ENCODE data around the gene AP1S3.
"Not testable (repeated sequence)": the region's sequence is repeated elsewhere in the genome, so short reads cannot be mapped to it uniquely, and the experiment has no call there.

The AP1S3 gene

GRCh38 chr2:223837287-223838061, at the start of gene AP1S3:
Gene AP1S3 (minus strand): TSS chr2:223837582. CDS start chr2:223837450, 132 bp downstream.
- H3K36me3 ChIP-seq (ENCODE audit: control insufficient read depth, insufficient read depth, low read length, severe bottlenecking), result no peaks in the 10 kb centered on the region
- H3K27me3 ChIP-seq (replicated peaks; ENCODE audit: control insufficient read depth, insufficient read depth, low read length), result no peaks in the 10 kb centered on the region
- H3K4me1 ChIP-seq (ENCODE audit: control insufficient read depth, insufficient read depth, low read length), result peaks cover 6% of the 10 kb centered on the region
- H3K9ac ChIP-seq (ENCODE audit: low read length), result peak within 1 kb of the TSS; percentile 49
- peak within 1 kb of the TSS; percentile 80 for H3K4me3 ChIP-seq (ENCODE audit: low read length)
- no peaks in the 10 kb centered on the region for H3K9me3 ChIP-seq (ENCODE audit: control insufficient read depth, low read length)
- peak; percentile 65 for DNase-seq (ENCODE audit: low read depth)

- Histone ChIP-seq H3K4me1 (ENCODE audit: control insufficient read depth, insufficient read depth, low read length) (peaks cover 22% of the 10 kb centered on the region), H3K9ac (ENCODE audit: low read length) (no peak overlapping the region), H3K9me3 (ENCODE audit: control insufficient read depth, low read length) (no peaks in the 10 kb centered on the region), H3K36me3 (ENCODE audit: control insufficient read depth, insufficient read depth, low read length, severe bottlenecking) (peaks cover 54% of the 10 kb centered on the region), H3K27me3 (replicated peaks; ENCODE audit: control insufficient read depth, insufficient read depth, low read length) (no peaks in the 10 kb centered on the region), H3K4me3 (ENCODE audit: low read length) (no peak overlapping the region)
- peak; percentile 61 for DNase-seq (ENCODE audit: low read depth)
Measured at GRCh38 chr2:223887127-223887526, 49.7 kb upstream of the AP1S3 start.

GRCh38 chr2:223886726-223887125, 49.3 kb upstream of the AP1S3 start:
- no peak for DNase-seq (ENCODE audit: low read depth)
- peaks cover 22% of the 10 kb centered on the region for H3K4me1 ChIP-seq (ENCODE audit: control insufficient read depth, insufficient read depth, low read length)
- H3K4me3 ChIP-seq (ENCODE audit: low read length), result no peak overlapping the region
- H3K9ac ChIP-seq (ENCODE audit: low read length), result no peak overlapping the region
- H3K36me3 ChIP-seq (ENCODE audit: control insufficient read depth, insufficient read depth, low read length, severe bottlenecking), result peaks cover 57% of the 10 kb centered on the region
- H3K9me3 ChIP-seq (ENCODE audit: control insufficient read depth, low read length), result no peaks in the 10 kb centered on the region
- no peaks in the 10 kb centered on the region for H3K27me3 ChIP-seq (replicated peaks; ENCODE audit: control insufficient read depth, insufficient read depth, low read length)

- no peak overlapping the region for H3K4me3 ChIP-seq (ENCODE audit: low read length)
- no peak overlapping the region for H3K9ac ChIP-seq (ENCODE audit: low read length)
- H3K27me3 ChIP-seq (replicated peaks; ENCODE audit: control insufficient read depth, insufficient read depth, low read length), result no peaks in the 10 kb centered on the region
- H3K36me3 ChIP-seq (ENCODE audit: control insufficient read depth, insufficient read depth, low read length, severe bottlenecking), result peaks cover 58% of the 10 kb centered on the region
- H3K9me3 ChIP-seq (ENCODE audit: control insufficient read depth, low read length), result no peaks in the 10 kb centered on the region
- peaks cover 22% of the 10 kb centered on the region for H3K4me1 ChIP-seq (ENCODE audit: control insufficient read depth, insufficient read depth, low read length)
- DNase-seq (ENCODE audit: low read depth), result no peak
Measured at GRCh38 chr2:223884399-223884798, 47.0 kb upstream of the AP1S3 start.

GRCh38 chr2:223882715-223883114, 45.3 kb upstream of the AP1S3 start:
- Histone ChIP-seq H3K4me3 (ENCODE audit: low read length) (no peak overlapping the region), H3K9me3 (ENCODE audit: control insufficient read depth, low read length) (no peaks in the 10 kb centered on the region), H3K9ac (ENCODE audit: low read length) (no peak overlapping the region), H3K27me3 (replicated peaks; ENCODE audit: control insufficient read depth, insufficient read depth, low read length) (no peaks in the 10 kb centered on the region), H3K36me3 (ENCODE audit: control insufficient read depth, insufficient read depth, low read length, severe bottlenecking) (peaks cover 67% of the 10 kb centered on the region), H3K4me1 (ENCODE audit: control insufficient read depth, insufficient read depth, low read length) (peaks cover 26% of the 10 kb centered on the region)
- no peak for DNase-seq (ENCODE audit: low read depth)

- no peak overlapping the region for H3K4me3 ChIP-seq (ENCODE audit: low read length)
- DNase-seq (ENCODE audit: low read depth), result no peak
- no peak overlapping the region for H3K9ac ChIP-seq (ENCODE audit: low read length)
- peaks cover 74% of the 10 kb centered on the region for H3K36me3 ChIP-seq (ENCODE audit: control insufficient read depth, insufficient read depth, low read length, severe bottlenecking)
- peaks cover 19% of the 10 kb centered on the region for H3K4me1 ChIP-seq (ENCODE audit: control insufficient read depth, insufficient read depth, low read length)
- H3K9me3 ChIP-seq (ENCODE audit: control insufficient read depth, low read length), result no peaks in the 10 kb centered on the region
- H3K27me3 ChIP-seq (replicated peaks; ENCODE audit: control insufficient read depth, insufficient read depth, low read length), result no peaks in the 10 kb centered on the region
Measured at GRCh38 chr2:223880796-223881195, 43.4 kb upstream of the AP1S3 start.

- DNase-seq (ENCODE audit: low read depth), result no peak
- H3K4me3 ChIP-seq (ENCODE audit: low read length), result no peak overlapping the region
- no peaks in the 10 kb centered on the region for H3K9me3 ChIP-seq (ENCODE audit: control insufficient read depth, low read length)
- peaks cover 82% of the 10 kb centered on the region for H3K36me3 ChIP-seq (ENCODE audit: control insufficient read depth, insufficient read depth, low read length, severe bottlenecking)
- H3K27me3 ChIP-seq (replicated peaks; ENCODE audit: control insufficient read depth, insufficient read depth, low read length), result no peaks in the 10 kb centered on the region
- no peak overlapping the region for H3K9ac ChIP-seq (ENCODE audit: low read length)
- H3K4me1 ChIP-seq (ENCODE audit: control insufficient read depth, insufficient read depth, low read length), result peaks cover 10% of the 10 kb centered on the region
Measured at GRCh38 chr2:223877721-223878410, 40.5 kb upstream of the AP1S3 start.

GRCh38 chr2:223873672-223874071, 36.3 kb upstream of the AP1S3 start:
- Histone ChIP-seq H3K4me1 (ENCODE audit: control insufficient read depth, insufficient read depth, low read length) (peaks cover 23% of the 10 kb centered on the region), H3K9ac (ENCODE audit: low read length) (no peak overlapping the region), H3K4me3 (ENCODE audit: low read length) (no peak overlapping the region), H3K36me3 (ENCODE audit: control insufficient read depth, insufficient read depth, low read length, severe bottlenecking) (peaks cover 60% of the 10 kb centered on the region), H3K9me3 (ENCODE audit: control insufficient read depth, low read length) (no peaks in the 10 kb centered on the region), H3K27me3 (replicated peaks; ENCODE audit: control insufficient read depth, insufficient read depth, low read length) (no peaks in the 10 kb centered on the region)
- DNase-seq (ENCODE audit: low read depth), result no peak

- Histone ChIP-seq H3K36me3 (ENCODE audit: control insufficient read depth, insufficient read depth, low read length, severe bottlenecking) (peaks cover 51% of the 10 kb centered on the region), H3K4me1 (ENCODE audit: control insufficient read depth, insufficient read depth, low read length) (peaks cover 16% of the 10 kb centered on the region)
- DNase-seq (ENCODE audit: low read depth); H3K9ac ChIP-seq (ENCODE audit: low read length); H3K27me3 ChIP-seq (replicated peaks; ENCODE audit: control insufficient read depth, insufficient read depth, low read length); H3K9me3 ChIP-seq (ENCODE audit: control insufficient read depth, low read length); H3K4me3 ChIP-seq (ENCODE audit: low read length): not testable (repeated sequence)
Measured at GRCh38 chr2:223872772-223873171, 35.4 kb upstream of the AP1S3 start.

GRCh38 chr2:223871661-223872060, 34.3 kb upstream of the AP1S3 start:
- H3K9me3 ChIP-seq (ENCODE audit: control insufficient read depth, low read length); DNase-seq (ENCODE audit: low read depth); H3K4me3 ChIP-seq (ENCODE audit: low read length); H3K27me3 ChIP-seq (replicated peaks; ENCODE audit: control insufficient read depth, insufficient read depth, low read length): not testable (repeated sequence)
- peaks cover 13% of the 10 kb centered on the region for H3K4me1 ChIP-seq (ENCODE audit: control insufficient read depth, insufficient read depth, low read length)
- H3K36me3 ChIP-seq (ENCODE audit: control insufficient read depth, insufficient read depth, low read length, severe bottlenecking), result peaks cover 40% of the 10 kb centered on the region
- peak overlapping the region; percentile 29 for H3K9ac ChIP-seq (ENCODE audit: low read length)

- H3K36me3 ChIP-seq (ENCODE audit: control insufficient read depth, insufficient read depth, low read length, severe bottlenecking), result peaks cover 34% of the 10 kb centered on the region
Measured at GRCh38 chr2:223870840-223871611, 33.6 kb upstream of the AP1S3 start.

More at GRCh38 chr2:223870840-223871611, 33.6 kb upstream of the AP1S3 start:
- no peaks in the 10 kb centered on the region for H3K27me3 ChIP-seq (replicated peaks; ENCODE audit: control insufficient read depth, insufficient read depth, low read length)
- peak; percentile 83 for DNase-seq (ENCODE audit: low read depth)
- peak overlapping the region; percentile 29 for H3K9ac ChIP-seq (ENCODE audit: low read length)
- H3K4me3 ChIP-seq (ENCODE audit: low read length), result no peak overlapping the region
- peaks cover 13% of the 10 kb centered on the region for H3K4me1 ChIP-seq (ENCODE audit: control insufficient read depth, insufficient read depth, low read length)
- H3K9me3 ChIP-seq (ENCODE audit: control insufficient read depth, low read length), result no peaks in the 10 kb centered on the region

Measured in adipocyte (in vitro differentiated cells).